Activated CD4-positive, alpha-beta memory T cell treated with anti-CD3 and anti-CD28 coated beads, Interleukin-2, amount 10 ng/mL, durations not matched to agents 7 days and 5 days (primary cell): ENCODE measurements around the gene JOSD1. TPM values are rescaled to one million over a fixed set of nuclear protein-coding genes. Genes with fewer than 3 reads are reported as not detected.

Experiments
- CTCF ChIA-PET: fragments of 350-600 bp; sonication (Branson Sonifier 250); formaldehyde crosslinking; loops from one replicate; lab custom pipeline; 2021; ENCODE audit warnings: antibody characterized with exemption, inconsistent platforms; lab: Charles Lee
- POLR2A ChIA-PET: fragments of 350-600 bp; sonication (Branson Sonifier 250); formaldehyde crosslinking; loops from one replicate; lab custom pipeline; 2021; ENCODE audit warnings: antibody characterized with exemption; lab: Charles Lee
- DNase-seq: peaks from one replicate; pipeline ENCODE4 v3.0.0-alpha.2; 2020
- H3K27ac Mint-ChIP-seq: one replicate; pipeline ENCODE4 v1.8.0; 2021; ENCODE audit warnings: mild to moderate bottlenecking, mixed read lengths
- H3K27me3 Mint-ChIP-seq: one replicate; pipeline ENCODE4 v1.8.0; 2021; ENCODE audit warnings: mixed read lengths
- H3K36me3 Mint-ChIP-seq: one replicate; pipeline ENCODE4 v1.8.0; 2021; ENCODE audit warnings: low read depth, mixed read lengths
- H3K4me1 Mint-ChIP-seq: one replicate; pipeline ENCODE4 v1.8.0; 2021; ENCODE audit warnings: mixed read lengths
- H3K4me3 Mint-ChIP-seq: one replicate; pipeline ENCODE4 v1.8.0; 2021; ENCODE audit warnings: mild to moderate bottlenecking, mixed read lengths
- H3K9me3 Mint-ChIP-seq: one replicate; pipeline ENCODE4 v1.8.0; 2021; ENCODE audit warnings: mixed read lengths
- total RNA-seq, 2 experiments: library from RNA; stranded (reverse); gene quantifications; one replicate each; pipeline ENCODE4 v1.2.3, GENCODE V29; 2021

Gene JOSD1
- total RNA-seq, 2 experiments from 2014 or later = 109 to 111 TPM

GRCh38 chr22:38739300-38740055 is 38.7 kb upstream of the JOSD1 start:
- Mint-ChIP-seq H3K27ac (no peak overlapping the region), H3K9me3 (no peaks in the 10 kb centered on the region), H3K4me3 (no peak overlapping the region), H3K4me1 (peaks cover 49% of the 10 kb centered on the region), H3K27me3 (no peaks in the 10 kb centered on the region), H3K36me3 (peaks cover 97% of the 10 kb centered on the region)
- CTCF ChIA-PET = interaction anchor here (1.4 kb wide), 1 partner anchor 15 kb away, joined by 3 read pairs; no protein-coding TSS in a partner anchor
- POLR2A ChIA-PET = interaction anchor here (0.7 to 16.2 kb wide), 9 partner anchors 7 to 132 kb away, joined by 3 to 479 read pairs (median 4); partner anchors contain the start of genes CBX6 and SUN2
- DNase-seq = no peak

GRCh38 chr22:38738475-38739070 is 37.8 kb upstream of the JOSD1 start:
- H3K4me3 Mint-ChIP-seq = no peak overlapping the region
- no peak for DNase-seq
- H3K9me3 Mint-ChIP-seq = no peaks in the 10 kb centered on the region
- H3K27me3 Mint-ChIP-seq = no peaks in the 10 kb centered on the region
- peaks cover 97% of the 10 kb centered on the region for H3K36me3 Mint-ChIP-seq
- H3K4me1 Mint-ChIP-seq = peaks cover 54% of the 10 kb centered on the region
- CTCF ChIA-PET = interaction anchor here (1.4 kb wide), 1 partner anchor 14 kb away, joined by 3 read pairs; no protein-coding TSS in a partner anchor
- POLR2A ChIA-PET = interaction anchor here (0.7 to 16.2 kb wide), 8 partner anchors 10 to 33 kb away, joined by 4 to 479 read pairs (median 10); partner anchors contain the start of genes GTPBP1 and SUN2
- peak overlapping the region; percentile 47 for H3K27ac Mint-ChIP-seq

- Mint-ChIP-seq H3K4me3 (no peak overlapping the region), H3K36me3 (peaks cover 93% of the 10 kb centered on the region), H3K9me3 (no peaks in the 10 kb centered on the region), H3K27ac (peak overlapping the region; percentile 83), H3K27me3 (no peaks in the 10 kb centered on the region), H3K4me1 (peaks cover 59% of the 10 kb centered on the region)
- POLR2A ChIA-PET = interaction anchor here (1.1 to 16.2 kb wide), 7 partner anchors 9 to 32 kb away, joined by 3 to 479 read pairs (median 15); partner anchors contain the start of genes GTPBP1 and SUN2
- CTCF ChIA-PET = no interaction called here
- no peak for DNase-seq
Measured at GRCh38 chr22:38737302-38738060, 36.7 kb upstream of the JOSD1 start.

GRCh38 chr22:38736257-38736570 is 35.5 kb upstream of the JOSD1 start:
- H3K27ac Mint-ChIP-seq = peak overlapping the region; percentile 83
- H3K27me3 Mint-ChIP-seq = no peaks in the 10 kb centered on the region
- POLR2A ChIA-PET = interaction anchor here (1.0 to 16.2 kb wide), 7 partner anchors 14 to 39 kb away, joined by 3 to 479 read pairs (median 34); partner anchors contain the start of genes GTPBP1 and SUN2
- peaks cover 55% of the 10 kb centered on the region for H3K4me1 Mint-ChIP-seq
- no peak overlapping the region for H3K4me3 Mint-ChIP-seq
- H3K36me3 Mint-ChIP-seq = peaks cover 91% of the 10 kb centered on the region
- no peak for DNase-seq
- CTCF ChIA-PET = interaction anchor here (4.0 kb wide), 1 partner anchor 11 kb away, joined by 24 read pairs; no protein-coding TSS in a partner anchor
- no peaks in the 10 kb centered on the region for H3K9me3 Mint-ChIP-seq

- Mint-ChIP-seq H3K4me3 (no peak overlapping the region), H3K27ac (peak overlapping the region; percentile 83), H3K27me3 (no peaks in the 10 kb centered on the region), H3K4me1 (peaks cover 51% of the 10 kb centered on the region), H3K9me3 (no peaks in the 10 kb centered on the region), H3K36me3 (peaks cover 91% of the 10 kb centered on the region)
- ChIA-PET POLR2A (interaction anchor here (1.0 to 16.2 kb wide), 9 partner anchors 13 to 248 kb away, joined by 3 to 479 read pairs (median 23); partner anchors contain the start of genes GTPBP1 and SUN2), CTCF (interaction anchor here (4.0 kb wide), 2 partner anchors 11 to 29 kb away, joined by 14 to 24 read pairs; partner anchors contain the start of gene GTPBP1)
- no peak for DNase-seq
Measured at GRCh38 chr22:38735465-38736256, 34.9 kb upstream of the JOSD1 start.

GRCh38 chr22:38735126-38735464 is 34.4 kb upstream of the JOSD1 start:
- H3K4me1 Mint-ChIP-seq = peaks cover 51% of the 10 kb centered on the region
- ChIA-PET POLR2A (interaction anchor here (1.0 to 16.2 kb wide), 8 partner anchors 8 to 249 kb away, joined by 3 to 479 read pairs (median 36); partner anchors contain the start of genes GTPBP1 and SUN2), CTCF (interaction anchor here (4.0 kb wide), 2 partner anchors 10 to 29 kb away, joined by 14 to 24 read pairs; partner anchors contain the start of gene GTPBP1)
- H3K27ac Mint-ChIP-seq = peak overlapping the region; percentile 83
- DNase-seq = no peak
- H3K4me3 Mint-ChIP-seq = no peak overlapping the region
- peaks cover 91% of the 10 kb centered on the region for H3K36me3 Mint-ChIP-seq
- no peaks in the 10 kb centered on the region for H3K9me3 Mint-ChIP-seq
- no peaks in the 10 kb centered on the region for H3K27me3 Mint-ChIP-seq

- H3K4me3 Mint-ChIP-seq = no peak overlapping the region
- no peak for DNase-seq
- H3K9me3 Mint-ChIP-seq = no peaks in the 10 kb centered on the region
- CTCF ChIA-PET = interaction anchor here (0.5 to 4.0 kb wide), 8 partner anchors 9 to 222 kb away, joined by 3 to 24 read pairs (median 4); partner anchors contain the start of gene GTPBP1
- H3K36me3 Mint-ChIP-seq = peaks cover 91% of the 10 kb centered on the region
- H3K4me1 Mint-ChIP-seq = peaks cover 49% of the 10 kb centered on the region
- H3K27ac Mint-ChIP-seq = peak overlapping the region; percentile 68
- POLR2A ChIA-PET = interaction anchor here (1.0 to 16.2 kb wide), 10 partner anchors 8 to 249 kb away, joined by 3 to 479 read pairs (median 28); partner anchors contain the start of genes GTPBP1 and SUN2
- no peaks in the 10 kb centered on the region for H3K27me3 Mint-ChIP-seq
Measured at GRCh38 chr22:38734421-38735100, 33.8 kb upstream of the JOSD1 start.

GRCh38 chr22:38733724-38734381 is 33.1 kb upstream of the JOSD1 start:
- Mint-ChIP-seq H3K4me1 (peaks cover 49% of the 10 kb centered on the region), H3K36me3 (peaks cover 92% of the 10 kb centered on the region), H3K27ac (peak overlapping the region; percentile 68), H3K27me3 (no peaks in the 10 kb centered on the region), H3K9me3 (no peaks in the 10 kb centered on the region), H3K4me3 (no peak overlapping the region)
- ChIA-PET POLR2A (interaction anchor here (1.3 to 16.2 kb wide), 11 partner anchors 9 to 52 kb away, joined by 3 to 479 read pairs (median 23); partner anchors contain the start of genes GTPBP1, SUN2 and TOMM22), CTCF (interaction anchor here (0.5 to 4.0 kb wide), 9 partner anchors 9 to 221 kb away, joined by 3 to 24 read pairs (median 4); partner anchors contain the start of gene GTPBP1)
- no peak for DNase-seq

GRCh38 chr22:38733329-38733723 is 32.6 kb upstream of the JOSD1 start:
- H3K36me3 Mint-ChIP-seq = peaks cover 93% of the 10 kb centered on the region

GRCh38 chr22:38732251-38732815 is 31.6 kb upstream of the JOSD1 start:
- peaks cover 90% of the 10 kb centered on the region for H3K36me3 Mint-ChIP-seq
- peak overlapping the region; percentile 52 for H3K27ac Mint-ChIP-seq
- no peaks in the 10 kb centered on the region for H3K27me3 Mint-ChIP-seq
- CTCF ChIA-PET = interaction anchor here (0.6 to 4.0 kb wide), 7 partner anchors 7 to 614 kb away, joined by 3 to 24 read pairs (median 7); partner anchors contain the start of gene GTPBP1
- no peaks in the 10 kb centered on the region for H3K9me3 Mint-ChIP-seq
- POLR2A ChIA-PET = interaction anchor here (0.8 to 16.2 kb wide), 13 partner anchors 8 to 112 kb away, joined by 3 to 479 read pairs (median 17); partner anchors contain the start of genes GTPBP1, SUN2 and TOMM22
- no peak for DNase-seq
- H3K4me1 Mint-ChIP-seq = peaks cover 38% of the 10 kb centered on the region
- no peak overlapping the region for H3K4me3 Mint-ChIP-seq

More at GRCh38 chr22:38733329-38733723, 32.6 kb upstream of the JOSD1 start:
- ChIA-PET POLR2A (interaction anchor here (0.6 to 16.2 kb wide), 15 partner anchors 10 to 1004 kb away, joined by 3 to 479 read pairs (median 7); partner anchors contain the start of genes GTPBP1, SUN2 and TOMM22), CTCF (interaction anchor here (1.1 to 4.0 kb wide), 9 partner anchors 8 to 110 kb away, joined by 3 to 24 read pairs (median 6); partner anchors contain the start of gene GTPBP1)
- Mint-ChIP-seq H3K27me3 (no peaks in the 10 kb centered on the region), H3K27ac (peak overlapping the region; percentile 68), H3K4me3 (peak overlapping the region; percentile 27), H3K4me1 (peaks cover 48% of the 10 kb centered on the region), H3K9me3 (no peaks in the 10 kb centered on the region)
- peak; percentile 59 for DNase-seq
